BE2C (cell line): ENCODE data around the gene BMPR2. TPM values are rescaled to one million over a fixed set of nuclear protein-coding genes. Genes with fewer than 3 reads are reported as not detected.

Experiments
- DNase-seq: peaks from one replicate; pipeline ENCODE4 v3.0.0-alpha.2; 2020
- H3K27me3 ChIP-seq: fragments of 250-450 bp; sonication (Bioruptor Pico); 2 replicates; pipeline ENCODE4 v1.5.1; 2020; ENCODE audit warnings: mild to moderate bottlenecking
- H3K36me3 ChIP-seq: fragments of 250-450 bp; sonication (Bioruptor Pico); 2 replicates; pipeline ENCODE4 v1.5.1; 2020; ENCODE audit warnings: mild to moderate bottlenecking
- H3K4me1 ChIP-seq: fragments of 250-450 bp; sonication (Bioruptor Pico); 2 replicates; pipeline ENCODE4 v1.5.1; 2020
- H3K4me3 ChIP-seq: 2 replicates; pipeline ENCODE4 v1.5.1; 2011; ENCODE audit warnings: low read depth, low read length
- H3K9me3 ChIP-seq: fragments of 250-450 bp; sonication (Bioruptor Pico); 2 replicates; pipeline ENCODE4 v1.5.1; 2020
- CTCF ChIP-seq: IDR thresholded peaks from 2 replicates; pipeline ENCODE4 v1.5.1; 2012; ENCODE audit warnings: mild to moderate bottlenecking, low read depth, low read length
- polyA plus RNA-seq: library from polyadenylated mRNA; unstranded; fragments of >200 nt; gene quantifications from one replicate; pipeline ENCODE4 v1.2.1, GENCODE V29; 2012; ENCODE audit warnings: low read depth, missing spikeins; ENCODE audit not compliant: insufficient read length, insufficient read depth

BMPR2 gene
- polyA plus RNA-seq = 5.4 TPM

GRCh38 chr2:202375609-202376408 lies at the start of gene BMPR2:
TSS of gene BMPR2 (plus strand) at chr2:202376327. CDS start at chr2:202377475, 1,148 bp downstream.
- TF ChIP-seq CTCF = no peak
- DNase-seq = peak; percentile 93
- Histone ChIP-seq H3K27me3 (no peaks in the 10 kb centered on the region), H3K36me3 (no peaks in the 10 kb centered on the region), H3K4me3 (peak within 1 kb of the TSS; percentile 89), H3K4me1 (peaks cover 4% of the 10 kb centered on the region; the same call in 1 of the 2 replicates), H3K9me3 (no peaks in the 10 kb centered on the region)

GRCh38 chr2:202327858-202328257 lies 48.3 kb upstream of the BMPR2 start:
- no peak for TF ChIP-seq CTCF
- Histone ChIP-seq H3K4me1 (no peaks in the 10 kb centered on the region), H3K27me3 (no peaks in the 10 kb centered on the region), H3K9me3 (no peaks in the 10 kb centered on the region), H3K4me3 (no peak overlapping the region), H3K36me3 (no peaks in the 10 kb centered on the region)
- no peak for DNase-seq

GRCh38 chr2:202335791-202336467 lies 40.2 kb upstream of the BMPR2 start:
- no peaks in the 10 kb centered on the region for H3K36me3 ChIP-seq
- peak; percentile 15 for DNase-seq
- H3K9me3 ChIP-seq = no peaks in the 10 kb centered on the region
- no peaks in the 10 kb centered on the region for H3K27me3 ChIP-seq
- H3K4me3 ChIP-seq = no peak overlapping the region
- H3K4me1 ChIP-seq = no peaks in the 10 kb centered on the region; the same call in none of the 2 replicates
- TF ChIP-seq CTCF = no peak

GRCh38 chr2:202337151-202337550 lies 39.0 kb upstream of the BMPR2 start:
- no peaks in the 10 kb centered on the region for H3K36me3 ChIP-seq
- no peaks in the 10 kb centered on the region for H3K27me3 ChIP-seq
- H3K9me3 ChIP-seq = no peaks in the 10 kb centered on the region
- H3K4me1 ChIP-seq = no peaks in the 10 kb centered on the region; the same call in none of the 2 replicates
- TF ChIP-seq CTCF = no peak
- no peak for DNase-seq
- H3K4me3 ChIP-seq = no peak overlapping the region

GRCh38 chr2:202337706-202338346 lies 38.3 kb upstream of the BMPR2 start:
- no peaks in the 10 kb centered on the region; the same call in none of the 2 replicates for H3K4me1 ChIP-seq
- H3K9me3 ChIP-seq = no peaks in the 10 kb centered on the region
- no peak overlapping the region for H3K4me3 ChIP-seq
- TF ChIP-seq CTCF = no peak
- H3K36me3 ChIP-seq = no peaks in the 10 kb centered on the region
- DNase-seq = no peak
- H3K27me3 ChIP-seq = no peaks in the 10 kb centered on the region
